A549 (cell line): ENCODE results near the gene TTL. TPM values are rescaled to one million over a fixed set of nuclear protein-coding genes. Genes with fewer than 3 reads are reported as not detected.

ENCODE experiments used
- ATAC-seq, 2 experiments: fragments of 200-7000 bp in 1 of 2; fragments of >200 bp in 1 of 2; cut with Nextera tagmentation in 1 of 2; cut with Tn5 transposase in 1 of 2; 3 replicates each; pipeline versions ENCODE4 v1.8.0 to v1.9.1; 2018 to 2020; ENCODE audit warnings: mild to moderate bottlenecking in 1 of 2, moderate library complexity in 1 of 2
- CTCF ChIA-PET: fragments of 300-600 bp; sonication (Branson Sonifier 250); formaldehyde crosslinking; extraction: SDS; loops from one replicate; lab custom pipeline; 2021; ENCODE audit warnings: antibody characterized with exemption, inconsistent platforms; lab: Yijun Ruan, JAX
- POLR2A ChIA-PET: fragments of 350-600 bp; formaldehyde crosslinking; extraction: SDS; loops from one replicate; lab custom pipeline; 2021; ENCODE audit warnings: antibody characterized with exemption, inconsistent platforms; lab: Yijun Ruan, JAX
- DNase-seq, 2 experiments: peaks; one replicate each; pipeline versions ENCODE4 v3.0.0 to v3.0.0-alpha.2; 2011 to 2016; ENCODE audit warnings: low read depth in 1 of 2, low spot score in 1 of 2
- FAIRE-seq: peaks from 2 replicates; lab custom pipeline; 2011; peaks lifted over from hg19 to GRCh38; lab: Jason Lieb, UNC
- H3K27ac ChIP-seq, 2 experiments: fragments of >200 bp; sonication (Bioruptor Twin); formaldehyde crosslinking; 3 replicates each; pipeline ENCODE4 v1.5.1; 2016 to 2017
- H3K4me1 ChIP-seq: fragments of >200 bp; sonication (Bioruptor Twin); formaldehyde crosslinking; 3 replicates; pipeline ENCODE4 v1.6.1; 2016
- H3K4me2 ChIP-seq: fragments of >200 bp; sonication (Bioruptor Twin); formaldehyde crosslinking; 3 replicates; pipeline ENCODE4 v1.6.1; 2016
- H3K4me3 ChIP-seq: fragments of >200 bp; sonication (Bioruptor Twin); formaldehyde crosslinking; 3 replicates; pipeline ENCODE4 v1.5.1; 2016
- H3K9me3 ChIP-seq: fragments of >200 bp; sonication (Bioruptor Twin); formaldehyde crosslinking; 3 replicates; pipeline ENCODE4 v1.6.1; 2016
- ATOH8 ChIP-seq: fragments of 250-450 bp; sonication (Bioruptor Pico); IDR thresholded peaks from 2 replicates; pipeline ENCODE4 v1.5.0; 2020; ENCODE audit warnings: low read depth, mild to moderate bottlenecking, moderate library complexity
- CBX2 ChIP-seq: fragments of 200-600 bp; sonication (generic); IDR thresholded peaks from 2 replicates; pipeline ENCODE4 v1.6.1; 2016; ENCODE audit warnings: low read depth, mild to moderate bottlenecking, borderline replicate concordance
- CEBPB ChIP-seq, 2 experiments: fragments of >200 bp in 1 of 2; sonication (Bioruptor Twin) in 1 of 2; formaldehyde crosslinking in 1 of 2; IDR thresholded peaks; 2 replicates each; pipeline ENCODE4 v1.6.1; 2012 to 2016
- CTCF ChIP-seq: fragments of >200 bp; sonication (Bioruptor Twin); formaldehyde crosslinking; IDR thresholded peaks from 3 replicates; pipeline ENCODE4 v1.5.1; 2016
- ESRRA ChIP-seq: fragments of 150-350 bp; IDR thresholded peaks from 2 replicates; pipeline ENCODE4 v1.6.1; 2014; ENCODE audit warnings: mild to moderate bottlenecking, low read length, borderline replicate concordance
- HES2 ChIP-seq: fragments of >200 bp; sonication (Bioruptor Twin); formaldehyde crosslinking; IDR thresholded peaks from 2 replicates; pipeline ENCODE4 v1.6.1; 2016
- HMGXB4 ChIP-seq: fragments of 250-450 bp; sonication (Bioruptor Pico); IDR thresholded peaks from 2 replicates; pipeline ENCODE4 v1.5.0; 2021; ENCODE audit warnings: mild to moderate bottlenecking, moderate library complexity, borderline replicate concordance
- JUN ChIP-seq, 2 experiments: fragments of >200 bp; sonication (Bioruptor Twin); formaldehyde crosslinking; IDR thresholded peaks; 2 replicates in 1 of 2; 3 replicates in 1 of 2; pipeline ENCODE4 v1.6.1; 2016 to 2017
- JUNB ChIP-seq: fragments of >200 bp; sonication (Bioruptor Twin); formaldehyde crosslinking; IDR thresholded peaks from 2 replicates; pipeline ENCODE4 v1.6.1; 2016
- KDM5A ChIP-seq: fragments of 200-600 bp; sonication (generic); IDR thresholded peaks from 2 replicates; pipeline ENCODE4 v1.6.1; 2016; ENCODE audit warnings: antibody characterized with exemption, mild to moderate bottlenecking
- MAX ChIP-seq: IDR thresholded peaks from 2 replicates; pipeline ENCODE4 v1.6.1; 2012
- MYC ChIP-seq: IDR thresholded peaks from 2 replicates; pipeline ENCODE4 v1.6.1; 2012; ENCODE audit warnings: mild to moderate bottlenecking, inconsistent platforms, low read length, improper control_type of control experiment, borderline replicate concordance
- NFE2L2 ChIP-seq: fragments of 150-350 bp; conservative IDR thresholded peaks from 2 replicates; pipeline ENCODE4 v1.6.1; 2014; ENCODE audit warnings: low read length
- PBX3 ChIP-seq: IDR thresholded peaks from 2 replicates; pipeline ENCODE4 v1.6.1; 2012
- RARB ChIP-seq: fragments of 250-450 bp; sonication (Bioruptor Pico); IDR thresholded peaks from 2 replicates; pipeline ENCODE4 v1.8.0; 2021; ENCODE audit warnings: mild to moderate bottlenecking, moderate library complexity
- REST ChIP-seq: fragments of 200-600 bp; sonication (generic); IDR thresholded peaks from 2 replicates; pipeline ENCODE4 v1.6.1; 2016; ENCODE audit warnings: antibody characterized with exemption, mild to moderate bottlenecking, moderate library complexity
- SMC3 ChIP-seq: fragments of >200 bp; sonication (Bioruptor Twin); formaldehyde crosslinking; IDR thresholded peaks from 3 replicates; pipeline ENCODE4 v1.6.1; 2018; ENCODE audit warnings: inconsistent platforms
- SREBF2 ChIP-seq: fragments of 450-650 bp; IDR thresholded peaks from 2 replicates; pipeline ENCODE4 v1.6.1; 2014; ENCODE audit warnings: mild to moderate bottlenecking, moderate library complexity
- TFCP2L1 ChIP-seq: fragments of 250-450 bp; sonication (Bioruptor Pico); IDR thresholded peaks from 2 replicates; pipeline ENCODE4 v1.5.0; 2021; ENCODE audit warnings: mild to moderate bottlenecking
- ZNF302 ChIP-seq: fragments of 250-450 bp; sonication (Bioruptor Pico); IDR thresholded peaks from 2 replicates; pipeline ENCODE4 v1.9.0; 2021; ENCODE audit warnings: inconsistent platforms, mild to moderate bottlenecking, moderate library complexity
- ZSCAN20 ChIP-seq: fragments of 250-450 bp; sonication (Bioruptor Pico); IDR thresholded peaks from 2 replicates; pipeline ENCODE4 v1.8.0; 2022; ENCODE audit warnings: mild to moderate bottlenecking, moderate library complexity
- WGBS: methylation state at CpG from one replicate; pipeline ENCODE4 v1.1.6; 2017; ENCODE audit errors: missing lambda C conversion rate; 5-methylcytosine and 5-hydroxymethylcytosine counted together
- polyA plus RNA-seq, 4 experiments: library from polyadenylated mRNA; depleted of rRNA in 3 of 4; stranded (reverse); fragments of >200 nt; fragmentation: RNase III in 1 of 4; extraction: RNeasy Plus Mini Kit Qiagen cat#74134 plus additional on column Dnase treatment in 1 of 4; gene quantifications; 2 replicates in 3 of 4; 3 replicates in 1 of 4; pipeline ENCODE4 v1.2.3, GENCODE V29; 2011 to 2017

The TTL gene
- polyA plus RNA-seq, 2 of the 4 experiments (the other 2 are of a cell fraction) = 29.7 to 33.1 TPM

GRCh38 chr2:112491946-112492345 lies 10.0 kb downstream of the TTL start:
- H3K4me3 ChIP-seq = no peak overlapping the region
- ATAC-seq (no peak), DNase-seq (no peak), FAIRE-seq (no peak)
- H3K4me1 ChIP-seq = peaks cover 25% of the 10 kb centered on the region
- 94% methylated on average over 5 of the region's 5 CpGs for WGBS
- CTCF ChIA-PET = interaction anchor here (0.9 to 1.3 kb wide), 3 partner anchors 11 to 235 kb away, joined by 3 to 5 read pairs (median 3); no protein-coding TSS in a partner anchor
- H3K27ac ChIP-seq = no peak overlapping the region
- POLR2A ChIA-PET = no interaction called here
- H3K4me2 ChIP-seq = no peak overlapping the region
- H3K9me3 ChIP-seq = no peaks in the 10 kb centered on the region
- no peak for TF ChIP-seq HMGXB4 (CRISPR knock-in tag)
- TF ChIP-seq ZSCAN20 (CRISPR knock-in tag) = no peak
- TF ChIP-seq PBX3 = no peak
- TF ChIP-seq JUNB = no peak
- TF ChIP-seq JUN (IDR thresholded peaks at IDR 0.05) = no peak
- no peak for TF ChIP-seq ATOH8
- no peak for TF ChIP-seq ESRRA
- TF ChIP-seq KDM5A = no peak
- TF ChIP-seq REST = no peak
- TF ChIP-seq CEBPB (IDR thresholded peaks at IDR 0.05) = no peak
- no peak for TF ChIP-seq TFCP2L1
- no peak for TF ChIP-seq MYC
- no peak for TF ChIP-seq NFE2L2
- no peak for TF ChIP-seq RARB (CRISPR knock-in tag)
- no peak for TF ChIP-seq SREBF2
- no peak for TF ChIP-seq HES2
- TF ChIP-seq ZNF302 (CRISPR knock-in tag) = no peak
- TF ChIP-seq MAX = no peak

GRCh38 chr2:112493048-112493447 lies 11.1 kb downstream of the TTL start:
- CTCF ChIA-PET = interaction anchor here (0.6 to 3.0 kb wide), 8 partner anchors 9 to 234 kb away, joined by 3 to 24 read pairs (median 4); no protein-coding TSS in a partner anchor
- DNase-seq = peak; percentile 26 to 42
- H3K4me1 ChIP-seq = peaks cover 25% of the 10 kb centered on the region

More at GRCh38 chr2:112493048-112493447, 11.1 kb downstream of the TTL start:
- no peak overlapping the region for H3K4me3 ChIP-seq
- POLR2A ChIA-PET = interaction anchor here (0.6 to 1.0 kb wide), 3 partner anchors 10 to 87 kb away, joined by 3 to 12 read pairs (median 4); no protein-coding TSS in a partner anchor
- 50% methylated on average over 3 of the region's 3 CpGs for WGBS
- ATAC-seq = peak; percentile 86 to 91
- peak overlapping the region; percentile 69 for H3K4me2 ChIP-seq
- no peak for FAIRE-seq
- no peaks in the 10 kb centered on the region for H3K9me3 ChIP-seq
- H3K27ac ChIP-seq = peak overlapping the region; percentile 42 to 77
- TF ChIP-seq RARB (CRISPR knock-in tag) (no peak), CBX2 (no peak), SMC3 (0 out of 3 replicates have a peak, but pooled peaks have one; percentile 22), CTCF (0 out of 3 replicates have a peak, but pooled peaks have one; percentile 24)
